Fibroblast of mammary gland (primary cell): ENCODE data around the gene ASTN2.

Source experiments
- DNase-seq: peaks from one replicate; pipeline ENCODE4 v3.0.0-alpha.2; 2010; ENCODE audit warnings: low read depth
- H3K4me3 ChIP-seq: 2 replicates; pipeline ENCODE4 v1.5.1; 2011; ENCODE audit warnings: low read depth, mild to moderate bottlenecking, low read length, moderate library complexity; ENCODE audit not compliant: control insufficient read depth
- TF ChIP-seq, protein P1 (sequence below): conservative IDR thresholded peaks from 2 replicates; pipeline ENCODE4 v1.5.1; 2011; ENCODE audit warnings: low read depth, low read length, inconsistent platforms; ENCODE audit not compliant: control insufficient read depth, insufficient read depth

The ASTN2 gene

GRCh38 chr9:117290856-117291622 lies 123.8 kb downstream of the ASTN2 start:
- H3K4me3 ChIP-seq: no peak overlapping the region
- TF ChIP-seq, protein P1, sequence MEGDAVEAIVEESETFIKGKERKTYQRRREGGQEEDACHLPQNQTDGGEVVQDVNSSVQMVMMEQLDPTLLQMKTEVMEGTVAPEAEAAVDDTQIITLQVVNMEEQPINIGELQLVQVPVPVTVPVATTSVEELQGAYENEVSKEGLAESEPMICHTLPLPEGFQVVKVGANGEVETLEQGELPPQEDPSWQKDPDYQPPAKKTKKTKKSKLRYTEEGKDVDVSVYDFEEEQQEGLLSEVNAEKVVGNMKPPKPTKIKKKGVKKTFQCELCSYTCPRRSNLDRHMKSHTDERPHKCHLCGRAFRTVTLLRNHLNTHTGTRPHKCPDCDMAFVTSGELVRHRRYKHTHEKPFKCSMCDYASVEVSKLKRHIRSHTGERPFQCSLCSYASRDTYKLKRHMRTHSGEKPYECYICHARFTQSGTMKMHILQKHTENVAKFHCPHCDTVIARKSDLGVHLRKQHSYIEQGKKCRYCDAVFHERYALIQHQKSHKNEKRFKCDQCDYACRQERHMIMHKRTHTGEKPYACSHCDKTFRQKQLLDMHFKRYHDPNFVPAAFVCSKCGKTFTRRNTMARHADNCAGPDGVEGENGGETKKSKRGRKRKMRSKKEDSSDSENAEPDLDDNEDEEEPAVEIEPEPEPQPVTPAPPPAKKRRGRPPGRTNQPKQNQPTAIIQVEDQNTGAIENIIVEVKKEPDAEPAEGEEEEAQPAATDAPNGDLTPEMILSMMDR: no peak
- DNase-seq: peak; percentile 8

- no peak overlapping the region for H3K4me3 ChIP-seq
- TF ChIP-seq, protein P1: no peak
- DNase-seq: no peak
Observed at GRCh38 chr9:117290306-117290840, 124.5 kb downstream of the ASTN2 start.

DNA sequence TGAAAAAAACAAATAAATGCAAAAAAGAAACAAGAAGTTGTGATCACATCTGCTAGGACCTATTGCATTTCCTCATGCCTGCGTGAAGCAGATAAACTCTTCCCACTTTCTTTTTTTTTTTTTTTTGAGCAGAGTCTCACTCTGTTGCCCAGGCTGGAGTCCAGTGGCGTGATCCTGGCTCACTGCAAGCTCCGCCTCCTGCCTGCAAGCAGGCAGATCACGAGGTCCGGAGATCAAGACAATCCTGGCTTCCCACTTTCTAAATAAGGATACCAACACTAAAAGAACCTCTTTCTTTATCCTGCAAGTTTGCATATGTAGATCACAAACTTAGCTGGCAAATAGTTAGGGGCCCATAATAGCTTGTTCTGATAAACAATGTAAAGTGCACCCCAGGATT lies 128.6 kb downstream of the ASTN2 start:
- no peak for DNase-seq
- no peak overlapping the region for H3K4me3 ChIP-seq
- TF ChIP-seq, protein P1: no peak

DNA sequence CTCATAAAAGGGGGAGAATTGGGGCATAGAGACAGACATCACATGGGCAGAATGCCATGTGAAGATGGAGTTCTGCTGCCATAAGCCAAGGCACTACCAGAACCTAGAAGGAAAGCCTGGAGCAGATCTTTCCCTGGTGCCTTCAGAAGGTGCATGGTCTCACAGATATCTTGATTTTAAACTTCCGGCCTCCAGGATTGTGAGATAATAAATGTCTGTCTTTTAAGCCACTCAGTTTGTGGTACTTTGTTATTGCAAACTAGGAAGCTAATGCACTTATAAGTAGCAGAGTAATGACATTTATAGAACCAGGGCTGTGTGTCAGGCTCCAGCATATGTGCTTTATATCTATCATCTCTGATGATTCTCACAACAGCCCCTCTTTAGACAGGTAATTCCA lies 130.4 kb downstream of the ASTN2 start:
- DNase-seq: no peak
- TF ChIP-seq, protein P1: no peak
- H3K4me3 ChIP-seq: no peak overlapping the region

DNA sequence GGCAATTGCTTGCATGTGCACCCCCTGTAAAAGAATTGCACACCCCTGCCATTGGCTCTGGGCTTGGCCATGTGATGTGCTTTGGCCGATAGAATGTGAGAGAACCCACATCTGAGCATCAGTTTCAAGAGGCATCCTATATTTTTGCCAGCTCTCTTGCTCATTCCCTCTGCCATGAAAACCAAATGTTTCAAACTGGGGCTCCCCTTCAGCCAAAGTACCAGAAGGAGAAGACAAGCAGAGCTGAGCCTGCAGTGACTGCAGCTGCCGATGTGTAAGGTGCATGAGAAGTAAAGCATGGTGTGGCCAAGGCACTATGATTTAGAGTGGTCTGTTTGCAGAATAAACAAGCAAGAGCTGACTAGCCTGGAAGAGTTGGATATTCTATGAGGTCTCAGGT lies 132.3 kb downstream of the ASTN2 start:
- no peak for DNase-seq
- TF ChIP-seq, protein P1: no peak
- no peak overlapping the region for H3K4me3 ChIP-seq

- DNase-seq: no peak
- no peak overlapping the region for H3K4me3 ChIP-seq
- TF ChIP-seq, protein P1: no peak
Observed at GRCh38 chr9:117278471-117279035, 136.3 kb downstream of the ASTN2 start.

DNA sequence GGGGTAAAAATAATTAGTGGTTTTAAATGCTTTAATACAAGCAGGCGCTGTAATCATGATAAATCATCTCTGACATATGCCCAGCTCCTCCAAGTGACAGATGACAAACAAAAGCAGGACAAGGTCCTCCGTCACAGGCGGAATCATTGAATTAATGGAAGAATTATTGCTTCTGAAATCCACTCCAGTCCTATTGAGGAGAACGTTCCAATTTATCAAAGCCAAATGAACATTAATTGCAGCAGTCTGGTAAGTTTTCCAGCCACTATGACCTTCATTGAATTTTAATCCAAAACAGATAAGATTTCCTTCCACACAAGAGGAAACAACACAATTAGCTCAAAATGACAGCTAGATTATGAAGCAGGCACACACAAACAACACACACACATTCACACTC lies 136.8 kb downstream of the ASTN2 start:
- no peak overlapping the region for H3K4me3 ChIP-seq
- TF ChIP-seq, protein P1: no peak
- DNase-seq: no peak
